Astrocyte (in vitro differentiated cells and primary cell): ENCODE measurements around the gene ADARB2.

Experiments used
- EZH2 ChIP-seq: IDR thresholded peaks from 2 replicates; pipeline ENCODE4 v1.6.1; 2012; ENCODE audit warnings: mild to moderate bottlenecking, low read length, inconsistent platforms; ENCODE audit not compliant: insufficient read depth
- TF ChIP-seq, protein P1 (sequence below): IDR thresholded peaks from 2 replicates; pipeline ENCODE4 v1.5.1; 2011; ENCODE audit warnings: low read depth, mild to moderate bottlenecking, inconsistent platforms, low read length, moderate library complexity; ENCODE audit not compliant: insufficient read depth

DNA sequence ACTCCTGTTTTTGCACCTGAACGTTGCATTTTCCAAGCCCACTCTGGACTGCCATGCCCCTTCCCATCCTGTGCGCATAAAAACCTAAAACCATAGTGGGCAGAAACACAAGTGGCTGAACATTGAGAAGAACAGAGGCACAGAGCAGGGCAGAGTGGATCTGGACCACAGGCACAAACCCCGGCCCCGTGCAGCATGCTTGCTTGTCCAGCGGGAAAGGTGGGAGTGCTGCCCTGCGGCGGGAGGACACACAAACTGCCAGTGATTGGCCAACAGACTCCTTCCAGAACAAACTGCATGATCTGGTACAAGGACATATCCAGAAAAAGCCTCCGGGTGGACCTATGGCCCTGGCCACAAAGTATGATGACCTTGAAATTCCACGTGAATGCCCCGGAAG lies 42.5 kb upstream of the ADARB2 start:
- no peak for TF ChIP-seq EZH2
- TF ChIP-seq, protein P1, sequence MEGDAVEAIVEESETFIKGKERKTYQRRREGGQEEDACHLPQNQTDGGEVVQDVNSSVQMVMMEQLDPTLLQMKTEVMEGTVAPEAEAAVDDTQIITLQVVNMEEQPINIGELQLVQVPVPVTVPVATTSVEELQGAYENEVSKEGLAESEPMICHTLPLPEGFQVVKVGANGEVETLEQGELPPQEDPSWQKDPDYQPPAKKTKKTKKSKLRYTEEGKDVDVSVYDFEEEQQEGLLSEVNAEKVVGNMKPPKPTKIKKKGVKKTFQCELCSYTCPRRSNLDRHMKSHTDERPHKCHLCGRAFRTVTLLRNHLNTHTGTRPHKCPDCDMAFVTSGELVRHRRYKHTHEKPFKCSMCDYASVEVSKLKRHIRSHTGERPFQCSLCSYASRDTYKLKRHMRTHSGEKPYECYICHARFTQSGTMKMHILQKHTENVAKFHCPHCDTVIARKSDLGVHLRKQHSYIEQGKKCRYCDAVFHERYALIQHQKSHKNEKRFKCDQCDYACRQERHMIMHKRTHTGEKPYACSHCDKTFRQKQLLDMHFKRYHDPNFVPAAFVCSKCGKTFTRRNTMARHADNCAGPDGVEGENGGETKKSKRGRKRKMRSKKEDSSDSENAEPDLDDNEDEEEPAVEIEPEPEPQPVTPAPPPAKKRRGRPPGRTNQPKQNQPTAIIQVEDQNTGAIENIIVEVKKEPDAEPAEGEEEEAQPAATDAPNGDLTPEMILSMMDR, result no peak
